BE2C (cell line): ENCODE measurements around the gene PHLDB1.

ENCODE experiments used
- DNase-seq: peaks from one replicate; pipeline ENCODE4 v3.0.0-alpha.2; 2020
- H3K27me3 ChIP-seq: fragments of 250-450 bp; sonication (Bioruptor Pico); 2 replicates; pipeline ENCODE4 v1.5.1; 2020; ENCODE audit warnings: mild to moderate bottlenecking
- H3K36me3 ChIP-seq: fragments of 250-450 bp; sonication (Bioruptor Pico); 2 replicates; pipeline ENCODE4 v1.5.1; 2020; ENCODE audit warnings: mild to moderate bottlenecking
- H3K4me1 ChIP-seq: fragments of 250-450 bp; sonication (Bioruptor Pico); 2 replicates; pipeline ENCODE4 v1.5.1; 2020
- H3K4me3 ChIP-seq: 2 replicates; pipeline ENCODE4 v1.5.1; 2011; ENCODE audit warnings: low read depth, low read length
- H3K9me3 ChIP-seq: fragments of 250-450 bp; sonication (Bioruptor Pico); 2 replicates; pipeline ENCODE4 v1.5.1; 2020
- TF ChIP-seq, protein P1 (sequence below): IDR thresholded peaks from 2 replicates; pipeline ENCODE4 v1.5.1; 2012; ENCODE audit warnings: mild to moderate bottlenecking, low read depth, low read length

PHLDB1 gene

DNA sequence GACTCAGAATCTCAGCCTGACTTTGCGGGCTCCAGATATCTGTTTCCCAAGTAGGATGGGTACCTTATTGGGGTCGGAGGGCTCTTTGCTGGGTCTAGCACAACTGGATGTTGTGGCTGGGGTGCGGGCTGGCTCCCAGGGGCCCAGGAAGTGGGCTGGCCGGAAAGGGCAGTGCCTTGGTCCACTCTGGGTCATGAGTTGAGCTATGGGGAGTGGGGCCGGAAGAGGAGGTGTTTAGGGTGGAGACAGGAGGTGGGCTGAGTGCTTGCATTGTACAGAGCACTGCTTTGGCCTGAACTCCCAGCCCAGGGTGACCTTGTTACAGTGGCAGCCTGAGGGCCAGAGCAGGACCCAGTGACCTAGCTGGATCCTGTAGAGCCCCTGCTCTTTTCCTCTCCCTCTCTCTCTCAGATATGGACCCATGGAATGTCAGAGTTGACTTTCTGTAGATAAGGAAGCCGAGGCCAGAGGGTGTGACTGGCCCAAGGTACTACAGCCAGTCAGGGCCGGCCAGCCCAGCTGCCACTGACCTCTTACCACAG lies 13.2 kb downstream of the PHLDB1 start:
- peaks cover 6% of the 10 kb centered on the region for H3K36me3 ChIP-seq
- no peaks in the 10 kb centered on the region for H3K9me3 ChIP-seq
- TF ChIP-seq, protein P1, sequence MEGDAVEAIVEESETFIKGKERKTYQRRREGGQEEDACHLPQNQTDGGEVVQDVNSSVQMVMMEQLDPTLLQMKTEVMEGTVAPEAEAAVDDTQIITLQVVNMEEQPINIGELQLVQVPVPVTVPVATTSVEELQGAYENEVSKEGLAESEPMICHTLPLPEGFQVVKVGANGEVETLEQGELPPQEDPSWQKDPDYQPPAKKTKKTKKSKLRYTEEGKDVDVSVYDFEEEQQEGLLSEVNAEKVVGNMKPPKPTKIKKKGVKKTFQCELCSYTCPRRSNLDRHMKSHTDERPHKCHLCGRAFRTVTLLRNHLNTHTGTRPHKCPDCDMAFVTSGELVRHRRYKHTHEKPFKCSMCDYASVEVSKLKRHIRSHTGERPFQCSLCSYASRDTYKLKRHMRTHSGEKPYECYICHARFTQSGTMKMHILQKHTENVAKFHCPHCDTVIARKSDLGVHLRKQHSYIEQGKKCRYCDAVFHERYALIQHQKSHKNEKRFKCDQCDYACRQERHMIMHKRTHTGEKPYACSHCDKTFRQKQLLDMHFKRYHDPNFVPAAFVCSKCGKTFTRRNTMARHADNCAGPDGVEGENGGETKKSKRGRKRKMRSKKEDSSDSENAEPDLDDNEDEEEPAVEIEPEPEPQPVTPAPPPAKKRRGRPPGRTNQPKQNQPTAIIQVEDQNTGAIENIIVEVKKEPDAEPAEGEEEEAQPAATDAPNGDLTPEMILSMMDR, result no peak
- H3K4me3 ChIP-seq, result peak overlapping the region; percentile 94
- no peak for DNase-seq
- no peaks in the 10 kb centered on the region for H3K27me3 ChIP-seq
- peaks cover 44% of the 10 kb centered on the region for H3K4me1 ChIP-seq

DNA sequence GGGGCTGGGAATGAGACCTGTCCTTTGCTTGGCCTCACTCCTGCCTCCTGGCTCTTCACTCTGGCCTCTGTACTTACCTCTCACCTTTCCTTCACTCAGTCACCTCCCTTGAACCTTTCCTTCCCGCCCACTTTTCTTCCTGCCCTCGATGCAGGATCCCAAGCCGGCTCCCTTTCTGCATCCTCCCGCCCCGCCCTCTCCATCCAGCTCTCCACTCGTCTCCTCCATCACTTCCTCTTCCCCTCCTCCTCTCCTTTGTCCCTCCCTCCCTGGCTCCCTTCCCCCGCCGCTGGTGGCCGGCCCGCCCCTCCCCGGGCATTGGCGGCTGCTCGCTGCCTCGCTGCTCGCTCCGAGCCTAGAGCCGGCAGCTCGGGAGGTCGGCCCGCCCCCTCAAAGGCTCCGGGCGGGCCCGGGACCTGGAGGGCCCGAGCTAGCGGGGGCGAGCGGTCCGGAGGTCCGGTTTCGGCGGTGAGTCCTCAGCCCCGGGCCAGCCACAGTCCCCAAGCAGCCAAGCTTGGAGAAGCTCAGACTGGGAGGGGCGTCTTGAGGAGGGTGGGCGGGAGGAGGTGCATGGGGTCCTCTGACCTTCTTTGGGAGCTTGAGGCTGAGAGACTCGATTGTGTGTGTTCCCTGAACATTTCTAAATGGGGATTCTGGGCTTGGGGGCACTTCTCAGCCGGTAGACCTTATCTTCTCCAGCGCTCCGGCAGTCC lies 13.8 kb downstream of the PHLDB1 start:
- H3K4me3 ChIP-seq, result peak overlapping the region; percentile 94
- peaks cover 47% of the 10 kb centered on the region for H3K4me1 ChIP-seq
- H3K27me3 ChIP-seq, result no peaks in the 10 kb centered on the region
- DNase-seq, result peak; percentile 94
- no peaks in the 10 kb centered on the region for H3K9me3 ChIP-seq
- peaks cover 7% of the 10 kb centered on the region for H3K36me3 ChIP-seq
- TF ChIP-seq, protein P1, result no peak

- TF ChIP-seq, protein P1, result no peak
- no peaks in the 10 kb centered on the region for H3K9me3 ChIP-seq
- peaks cover 47% of the 10 kb centered on the region for H3K4me1 ChIP-seq
Measured at GRCh38 chr11:118621784-118622375, 14.5 kb downstream of the PHLDB1 start.

GRCh38 chr11:118622376-118623268 lies 15.2 kb downstream of the PHLDB1 start:
- Histone ChIP-seq H3K4me3 (peak overlapping the region; percentile 94), H3K27me3 (no peaks in the 10 kb centered on the region), H3K4me1 (peaks cover 47% of the 10 kb centered on the region), H3K36me3 (peaks cover 16% of the 10 kb centered on the region), H3K9me3 (no peaks in the 10 kb centered on the region)
- TF ChIP-seq, protein P1, result no peak
- DNase-seq, result peak; percentile 88

More at GRCh38 chr11:118621784-118622375, 14.5 kb downstream of the PHLDB1 start:
- Histone ChIP-seq H3K4me3 (peak overlapping the region; percentile 94), H3K27me3 (no peaks in the 10 kb centered on the region), H3K36me3 (peaks cover 9% of the 10 kb centered on the region)
- DNase-seq, result no peak

- H3K4me1 ChIP-seq, result peaks cover 46% of the 10 kb centered on the region
- peaks cover 23% of the 10 kb centered on the region for H3K36me3 ChIP-seq
- H3K4me3 ChIP-seq, result peak overlapping the region; percentile 94
- H3K27me3 ChIP-seq, result no peaks in the 10 kb centered on the region
- no peaks in the 10 kb centered on the region for H3K9me3 ChIP-seq
- TF ChIP-seq, protein P1, result no peak
- peak; percentile 88 for DNase-seq
Measured at GRCh38 chr11:118623269-118623655, 15.8 kb downstream of the PHLDB1 start.
